Measurements from ENCODE around the gene RSPH6A.
"Not testable (repeated sequence)": the region's sequence is repeated elsewhere in the genome, so short reads cannot be mapped to it uniquely, and the experiment has no call there.

The RSPH6A gene

GRCh38 chr19:45764475-45764874 lies 50.6 kb downstream of the RSPH6A start:
- no peak for DNase-seq

DNA sequence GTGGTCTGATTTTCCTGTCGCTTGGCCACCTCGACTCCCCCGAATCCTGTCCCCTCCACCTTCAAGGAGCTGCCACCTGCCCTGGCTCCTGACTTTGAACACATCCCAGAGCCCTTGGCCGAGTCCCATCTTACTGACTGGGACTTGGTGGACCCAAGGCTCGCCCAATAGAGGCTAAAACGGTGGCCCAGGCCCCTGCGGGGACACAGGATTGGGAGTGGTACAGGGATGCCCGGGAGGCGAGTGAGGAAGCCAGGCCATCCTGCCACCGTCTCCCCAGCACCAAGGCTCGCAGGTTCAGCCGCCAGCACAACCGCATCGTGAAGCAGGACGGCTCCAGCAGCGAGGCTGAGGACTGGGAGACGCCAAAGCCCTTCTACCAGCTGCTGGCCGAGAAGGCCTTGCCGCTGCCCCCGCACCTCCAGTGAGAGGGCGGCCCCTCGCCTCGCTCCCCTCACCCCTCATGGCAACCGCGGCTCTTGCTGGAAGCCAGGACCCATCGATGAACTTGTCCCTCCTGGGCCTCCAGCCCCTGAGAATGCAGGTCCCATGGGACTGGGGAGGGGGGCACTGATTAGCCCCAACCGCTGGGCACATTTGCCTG lies 51.3 kb downstream of the RSPH6A start:
- DNase-seq, result no peak

GRCh38 chr19:45762870-45763631 lies 52.1 kb downstream of the RSPH6A start:
- DNase-seq, result no peak

GRCh38 chr19:45761714-45762113 lies 53.4 kb downstream of the RSPH6A start:
- no peak for DNase-seq

DNA sequence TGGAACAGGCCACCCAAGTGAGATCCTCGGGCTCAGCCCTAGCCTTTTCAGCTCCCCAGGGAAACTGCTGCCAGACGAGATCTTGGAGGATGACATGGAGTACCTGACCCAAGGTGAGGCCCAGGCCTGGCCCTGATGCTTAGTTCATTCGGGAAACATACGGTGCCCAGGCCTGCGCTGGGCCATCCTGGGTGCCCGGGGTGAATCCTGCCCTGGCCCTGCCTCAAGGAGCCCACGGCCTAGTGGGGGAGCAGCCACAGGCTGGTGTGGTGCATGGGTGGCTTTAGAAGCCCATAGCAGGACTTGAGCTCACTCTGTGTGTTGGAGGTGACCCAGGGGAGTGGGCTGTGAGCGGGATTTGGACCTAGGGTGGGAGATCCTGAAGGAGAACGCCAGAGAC lies 56.2 kb downstream of the RSPH6A start:
- DNase-seq, result no peak

DNA sequence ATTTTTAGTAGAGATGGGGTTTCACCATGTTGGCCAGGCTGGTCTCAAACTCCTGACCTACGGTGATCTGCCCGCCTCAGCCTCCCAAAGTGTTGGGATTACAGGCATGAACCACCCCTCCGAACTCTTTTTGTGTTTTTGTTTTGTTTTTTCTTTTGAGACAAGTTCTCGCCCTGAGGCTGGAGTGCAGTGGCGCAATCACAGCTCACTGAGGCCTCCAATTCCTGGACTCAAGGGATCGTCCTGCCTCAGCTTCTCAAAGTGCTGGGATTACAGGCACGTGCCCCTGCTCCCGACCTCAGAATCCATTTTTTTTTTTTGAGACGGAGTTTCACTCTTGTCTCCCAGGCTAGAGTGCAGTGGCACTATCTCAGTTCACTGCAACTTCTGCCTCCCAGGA lies 57.4 kb downstream of the RSPH6A start:
- DNase-seq, result no peak

DNA sequence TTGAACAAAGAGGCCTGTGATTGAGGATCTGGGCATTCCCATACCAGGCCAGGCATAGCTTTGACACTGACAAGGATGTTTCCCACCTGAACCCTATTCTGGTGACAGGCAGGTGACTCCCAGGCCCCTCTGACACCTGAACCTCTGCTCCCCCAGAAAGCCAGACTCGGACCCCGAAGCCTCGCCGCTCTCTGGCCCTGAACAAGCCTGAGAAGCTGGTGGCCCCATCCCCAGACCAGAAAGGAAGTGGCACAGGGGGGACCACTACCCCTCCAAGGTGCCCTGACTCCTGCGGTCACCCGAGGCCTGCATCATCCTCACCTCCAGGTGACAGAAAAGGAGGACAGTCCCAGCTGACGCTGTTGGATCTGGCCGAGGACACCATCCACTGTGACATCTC lies 60.8 kb downstream of the RSPH6A start:
- no peak for DNase-seq

- DNase-seq, result no peak
Measured at GRCh38 chr19:45753548-45753947, 61.6 kb downstream of the RSPH6A start.

DNA sequence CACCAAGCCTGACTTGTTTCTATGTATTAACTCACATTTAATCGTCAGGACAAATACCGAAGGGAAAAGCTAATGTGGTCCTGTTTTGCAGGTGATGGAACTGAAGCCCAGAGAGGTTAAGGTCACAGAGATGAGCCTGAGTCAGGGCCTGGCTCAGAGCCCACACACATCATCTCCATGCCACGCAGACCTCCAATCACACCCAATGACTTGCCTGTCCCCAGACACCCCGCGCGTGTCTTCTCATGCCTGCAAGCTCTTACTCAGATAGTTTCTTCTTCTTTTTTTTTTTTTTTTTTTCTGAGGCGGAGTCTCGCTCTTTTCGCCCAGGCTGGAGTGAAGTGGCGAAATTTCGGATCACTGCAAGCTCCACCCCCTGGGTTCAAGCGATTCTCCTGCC lies 62.5 kb downstream of the RSPH6A start:
- no peak for DNase-seq

DNA sequence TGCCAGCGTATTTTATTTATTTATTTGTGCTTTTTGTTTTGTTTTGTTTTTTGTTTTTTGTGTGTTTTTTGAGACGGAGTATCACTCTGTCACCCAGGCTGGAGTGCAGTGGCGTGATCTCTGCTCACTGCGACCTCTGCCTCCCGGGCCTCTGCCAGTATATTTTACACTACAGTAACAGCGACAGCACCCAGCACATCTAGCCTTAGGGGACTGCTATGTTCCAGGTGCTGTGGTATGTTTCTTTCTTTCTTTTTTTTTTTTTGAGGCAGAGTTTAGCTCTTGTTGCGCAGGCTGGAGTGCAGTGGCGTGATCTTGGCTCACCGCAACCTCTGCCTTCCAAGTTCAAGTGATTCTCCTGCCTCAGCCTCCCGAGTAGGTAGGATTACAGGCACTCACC lies 63.6 kb downstream of the RSPH6A start:
- DNase-seq, result not testable (repeated sequence)

- DNase-seq, result no peak
Measured at GRCh38 chr19:45747513-45747912, 67.6 kb downstream of the RSPH6A start.

- DNase-seq, result no peak
Measured at GRCh38 chr19:45746866-45747265, 68.2 kb downstream of the RSPH6A start.
